ENCODE results near the gene SMIM24.

Gene SMIM24

GRCh38 chr19:3520166-3521103, 40.1 kb upstream of the SMIM24 start:
- H4K91ac ChIP-seq (ENCODE audit: low read length), result no peak overlapping the region
- H3K14ac ChIP-seq (ENCODE audit: low read length in 2 of 2), result no peak overlapping the region
- no peak overlapping the region for H3K18ac ChIP-seq (ENCODE audit: low read depth in 1 of 2, low read length in 2 of 2)
- no peak overlapping the region for H2AFZ ChIP-seq (ENCODE audit: low read depth, low read length)
- H2BK15ac ChIP-seq (ENCODE audit: low read depth, poor library complexity, severe bottlenecking), result no peak overlapping the region
- no peaks in the 10 kb centered on the region for H3K9me3 ChIP-seq (ENCODE audit: control insufficient read depth, low read length)
- no peaks in the 10 kb centered on the region for H3K27me3 ChIP-seq (ENCODE audit: control insufficient read depth in 1 of 2, insufficient read depth in 1 of 2, low read length in 2 of 2)
- no peak overlapping the region for H3K4me2 ChIP-seq (ENCODE audit: low read length, poor library complexity, severe bottlenecking)
- H3K36me3 ChIP-seq (ENCODE audit: control insufficient read depth in 1 of 2, insufficient read depth in 2 of 2, low read depth in 1 of 2, low read length in 2 of 2), result peaks cover 24 to 72% of the 10 kb centered on the region in 2 experiments
- peaks cover 35% of the 10 kb centered on the region for H3K4me1 ChIP-seq (ENCODE audit: control insufficient read depth, insufficient read depth, low read depth, low read length)
- H3K4ac ChIP-seq (ENCODE audit: low read depth in 1 of 2, low read length in 2 of 2), result no peak overlapping the region
- no peak overlapping the region for H2BK120ac ChIP-seq (ENCODE audit: low read depth, low read length)
- no peak for DNase-seq
- no peak overlapping the region for H3K27ac ChIP-seq (ENCODE audit: low read length, poor library complexity, severe bottlenecking)
- H3K23ac ChIP-seq (ENCODE audit: low read length in 2 of 2), result no peak overlapping the region
- H2AK5ac ChIP-seq (ENCODE audit: low read length, severe bottlenecking), result no peak overlapping the region
- no peak overlapping the region for H2BK12ac ChIP-seq (ENCODE audit: low read length in 2 of 2)
- H2BK5ac ChIP-seq (ENCODE audit: low read depth, low read length, poor library complexity, severe bottlenecking), result no peak overlapping the region
- no peak overlapping the region for H3K4me3 ChIP-seq (ENCODE audit: insufficient read depth in 1 of 2, low read depth in 1 of 2, low read length in 2 of 2)
- no peak overlapping the region for H3K9ac ChIP-seq (ENCODE audit: low read length)
- H3K79me1 ChIP-seq (replicated peaks; ENCODE audit: low read length, poor library complexity, severe bottlenecking), result peaks cover 33% of the 10 kb centered on the region
- peak overlapping the region; percentile 16 for H4K8ac ChIP-seq (ENCODE audit: low read length)
- WGBS, result 95% methylated on average over 37 of the region's 37 CpGs

GRCh38 chr19:3519126-3519525, 38.8 kb upstream of the SMIM24 start:
- H2BK5ac ChIP-seq (ENCODE audit: low read depth, low read length, poor library complexity, severe bottlenecking), result no peak overlapping the region
- H3K4ac ChIP-seq (ENCODE audit: low read depth in 1 of 2, low read length in 2 of 2), result no peak overlapping the region
- peaks cover 43% of the 10 kb centered on the region for H3K4me1 ChIP-seq (ENCODE audit: control insufficient read depth, insufficient read depth, low read depth, low read length)
- H3K4me3 ChIP-seq (ENCODE audit: insufficient read depth in 1 of 2, low read depth in 1 of 2, low read length in 2 of 2), result no peak overlapping the region
- 92% methylated on average over 18 of the region's 18 CpGs for WGBS
- H3K14ac ChIP-seq (ENCODE audit: low read length in 2 of 2), result no peak overlapping the region
- H3K79me1 ChIP-seq (replicated peaks; ENCODE audit: low read length, poor library complexity, severe bottlenecking), result peaks cover 27% of the 10 kb centered on the region
- no peak overlapping the region for H3K23ac ChIP-seq (ENCODE audit: low read length in 2 of 2)
- DNase-seq, result no peak
- no peak overlapping the region for H2BK12ac ChIP-seq (ENCODE audit: low read length in 2 of 2)
- H2AK5ac ChIP-seq (ENCODE audit: low read length, severe bottlenecking), result peak overlapping the region; percentile 43
- no peaks in the 10 kb centered on the region for H3K27me3 ChIP-seq (ENCODE audit: control insufficient read depth in 1 of 2, insufficient read depth in 1 of 2, low read length in 2 of 2)
- no peak overlapping the region for H4K91ac ChIP-seq (ENCODE audit: low read length)
- H4K8ac ChIP-seq (ENCODE audit: low read length), result no peak overlapping the region
- H3K9me3 ChIP-seq (ENCODE audit: control insufficient read depth, low read length), result no peaks in the 10 kb centered on the region
- H3K36me3 ChIP-seq (ENCODE audit: control insufficient read depth in 1 of 2, insufficient read depth in 2 of 2, low read depth in 1 of 2, low read length in 2 of 2), result peaks cover 14 to 73% of the 10 kb centered on the region in 2 experiments
- H2AFZ ChIP-seq (ENCODE audit: low read depth, low read length), result no peak overlapping the region
- no peak overlapping the region for H3K9ac ChIP-seq (ENCODE audit: low read length)
- H3K27ac ChIP-seq (ENCODE audit: low read length, poor library complexity, severe bottlenecking), result no peak overlapping the region
- no peak overlapping the region for H3K4me2 ChIP-seq (ENCODE audit: low read length, poor library complexity, severe bottlenecking)
- no peak overlapping the region for H2BK120ac ChIP-seq (ENCODE audit: low read depth, low read length)
- H2BK15ac ChIP-seq (ENCODE audit: low read depth, poor library complexity, severe bottlenecking), result no peak overlapping the region
- H3K18ac ChIP-seq (ENCODE audit: low read depth in 1 of 2, low read length in 2 of 2), result no peak overlapping the region

GRCh38 chr19:3518659-3519058, 38.3 kb upstream of the SMIM24 start:
- Histone ChIP-seq H2BK12ac (ENCODE audit: low read length in 2 of 2) (no peak overlapping the region), H3K4me2 (ENCODE audit: low read length, poor library complexity, severe bottlenecking) (no peak overlapping the region), H2AFZ (ENCODE audit: low read depth, low read length) (no peak overlapping the region), H3K27me3 (ENCODE audit: control insufficient read depth in 1 of 2, insufficient read depth in 1 of 2, low read length in 2 of 2) (no peaks in the 10 kb centered on the region), H3K9me3 (ENCODE audit: control insufficient read depth, low read length) (no peaks in the 10 kb centered on the region), H3K9ac (ENCODE audit: low read length) (no peak overlapping the region), H3K79me1 (replicated peaks; ENCODE audit: low read length, poor library complexity, severe bottlenecking) (peaks cover 24% of the 10 kb centered on the region), H3K4ac (ENCODE audit: low read depth in 1 of 2, low read length in 2 of 2) (no peak overlapping the region), H3K27ac (ENCODE audit: low read length, poor library complexity, severe bottlenecking) (no peak overlapping the region), H3K23ac (ENCODE audit: low read length in 2 of 2) (no peak overlapping the region), H3K4me3 (ENCODE audit: insufficient read depth in 1 of 2, low read depth in 1 of 2, low read length in 2 of 2) (no peak overlapping the region), H2BK5ac (ENCODE audit: low read depth, low read length, poor library complexity, severe bottlenecking) (no peak overlapping the region), H3K36me3 (ENCODE audit: control insufficient read depth in 1 of 2, insufficient read depth in 2 of 2, low read depth in 1 of 2, low read length in 2 of 2) (peaks cover 9 to 72% of the 10 kb centered on the region in 2 experiments), H4K91ac (ENCODE audit: low read length) (no peak overlapping the region), H3K4me1 (ENCODE audit: control insufficient read depth, insufficient read depth, low read depth, low read length) (peaks cover 46% of the 10 kb centered on the region), H2BK120ac (ENCODE audit: low read depth, low read length) (no peak overlapping the region), H3K18ac (ENCODE audit: low read depth in 1 of 2, low read length in 2 of 2) (no peak overlapping the region), H2AK5ac (ENCODE audit: low read length, severe bottlenecking) (no peak overlapping the region), H3K14ac (ENCODE audit: low read length in 2 of 2) (no peak overlapping the region), H2BK15ac (ENCODE audit: low read depth, poor library complexity, severe bottlenecking) (no peak overlapping the region), H4K8ac (ENCODE audit: low read length) (no peak overlapping the region)
- DNase-seq, result no peak
- 92% methylated on average over 2 of the region's 2 CpGs for WGBS

GRCh38 chr19:3518255-3518654, 37.9 kb upstream of the SMIM24 start:
- Histone ChIP-seq H2BK120ac (ENCODE audit: low read depth, low read length) (no peak overlapping the region), H3K4me1 (ENCODE audit: control insufficient read depth, insufficient read depth, low read depth, low read length) (peaks cover 50% of the 10 kb centered on the region), H3K36me3 (ENCODE audit: control insufficient read depth in 1 of 2, insufficient read depth in 2 of 2, low read depth in 1 of 2, low read length in 2 of 2) (peaks cover 5 to 71% of the 10 kb centered on the region in 2 experiments), H3K79me1 (replicated peaks; ENCODE audit: low read length, poor library complexity, severe bottlenecking) (peaks cover 24% of the 10 kb centered on the region), H3K23ac (ENCODE audit: low read length in 2 of 2) (no peak overlapping the region), H3K9ac (ENCODE audit: low read length) (no peak overlapping the region), H2AFZ (ENCODE audit: low read depth, low read length) (no peak overlapping the region), H3K4me3 (ENCODE audit: insufficient read depth in 1 of 2, low read depth in 1 of 2, low read length in 2 of 2) (no peak overlapping the region), H3K18ac (ENCODE audit: low read depth in 1 of 2, low read length in 2 of 2) (no peak overlapping the region), H3K4me2 (ENCODE audit: low read length, poor library complexity, severe bottlenecking) (no peak overlapping the region), H3K4ac (ENCODE audit: low read depth in 1 of 2, low read length in 2 of 2) (no peak overlapping the region), H4K8ac (ENCODE audit: low read length) (no peak overlapping the region), H2BK15ac (ENCODE audit: low read depth, poor library complexity, severe bottlenecking) (no peak overlapping the region), H2AK5ac (ENCODE audit: low read length, severe bottlenecking) (peak overlapping the region; percentile 32), H3K14ac (ENCODE audit: low read length in 2 of 2) (no peak overlapping the region), H2BK5ac (ENCODE audit: low read depth, low read length, poor library complexity, severe bottlenecking) (no peak overlapping the region), H3K9me3 (ENCODE audit: control insufficient read depth, low read length) (no peaks in the 10 kb centered on the region), H2BK12ac (ENCODE audit: low read length in 2 of 2) (peak overlapping the region in 1 of 2 experiments; percentile 24), H3K27me3 (ENCODE audit: control insufficient read depth in 1 of 2, insufficient read depth in 1 of 2, low read length in 2 of 2) (no peaks in the 10 kb centered on the region), H4K91ac (ENCODE audit: low read length) (no peak overlapping the region), H3K27ac (ENCODE audit: low read length, poor library complexity, severe bottlenecking) (no peak overlapping the region)
- 90% methylated on average over 10 of the region's 10 CpGs for WGBS
- no peak for DNase-seq
